GM21381 (cell line): Measurements from ENCODE around the gene FXYD6.
"Not testable (repeated sequence)": the region's sequence is repeated elsewhere in the genome, so short reads cannot be mapped to it uniquely, and the experiment has no call there.

Experiments used
- ATAC-seq: cut with Tn5 transposase; IDR thresholded peaks from one replicate; pipeline ENCODE4 v1.9.1; 2021; ENCODE audit warnings: mild to moderate bottlenecking, moderate library complexity; ENCODE audit not compliant: unreplicated experiment

Gene FXYD6

DNA sequence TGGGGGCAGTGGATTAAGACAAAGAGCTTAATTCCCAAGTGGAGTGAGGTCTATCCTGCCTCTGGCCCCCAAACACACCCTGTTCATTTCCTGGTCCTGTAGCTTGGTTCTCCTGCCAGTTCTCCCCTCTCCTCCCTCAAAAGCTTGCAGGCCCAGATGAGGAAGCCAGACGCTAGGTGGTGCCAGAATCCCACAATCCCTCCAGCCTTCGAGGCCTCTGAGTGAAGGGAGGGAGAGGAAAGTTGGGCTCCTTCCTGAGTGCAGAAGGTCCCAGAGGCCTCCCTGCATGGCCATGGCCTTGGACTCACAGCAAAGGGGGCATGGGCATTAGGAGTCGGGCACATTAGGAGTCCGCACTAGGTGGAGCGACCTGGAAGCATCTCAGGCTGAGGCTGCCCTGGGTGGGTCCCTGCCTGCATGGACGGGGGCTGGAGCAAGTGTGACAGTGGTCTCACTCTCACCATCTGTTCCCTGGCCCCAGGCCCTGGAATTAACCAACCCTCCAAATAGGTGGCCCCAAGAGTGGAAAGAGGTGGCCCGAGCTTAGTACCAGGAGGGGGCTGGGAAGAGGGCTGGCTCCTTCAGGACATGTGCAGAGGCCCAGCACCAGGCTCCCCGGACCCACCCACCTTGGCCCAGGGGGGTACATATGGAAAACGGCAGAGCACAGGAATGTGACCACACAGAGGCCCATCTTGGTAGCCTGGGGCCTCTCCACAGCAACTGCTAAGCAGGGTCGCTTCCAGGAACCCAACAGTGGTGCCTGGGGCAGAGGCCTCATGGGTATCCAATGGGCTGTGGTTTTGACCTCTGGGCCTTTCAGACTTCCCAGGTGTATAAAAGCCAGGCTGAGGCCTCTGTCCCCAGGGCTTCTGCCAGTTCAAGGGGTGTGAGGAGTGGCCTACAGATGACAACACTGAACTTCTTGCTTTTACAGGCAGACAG lies 57.1 kb downstream of the FXYD6 start:
- no peak for ATAC-seq

DNA sequence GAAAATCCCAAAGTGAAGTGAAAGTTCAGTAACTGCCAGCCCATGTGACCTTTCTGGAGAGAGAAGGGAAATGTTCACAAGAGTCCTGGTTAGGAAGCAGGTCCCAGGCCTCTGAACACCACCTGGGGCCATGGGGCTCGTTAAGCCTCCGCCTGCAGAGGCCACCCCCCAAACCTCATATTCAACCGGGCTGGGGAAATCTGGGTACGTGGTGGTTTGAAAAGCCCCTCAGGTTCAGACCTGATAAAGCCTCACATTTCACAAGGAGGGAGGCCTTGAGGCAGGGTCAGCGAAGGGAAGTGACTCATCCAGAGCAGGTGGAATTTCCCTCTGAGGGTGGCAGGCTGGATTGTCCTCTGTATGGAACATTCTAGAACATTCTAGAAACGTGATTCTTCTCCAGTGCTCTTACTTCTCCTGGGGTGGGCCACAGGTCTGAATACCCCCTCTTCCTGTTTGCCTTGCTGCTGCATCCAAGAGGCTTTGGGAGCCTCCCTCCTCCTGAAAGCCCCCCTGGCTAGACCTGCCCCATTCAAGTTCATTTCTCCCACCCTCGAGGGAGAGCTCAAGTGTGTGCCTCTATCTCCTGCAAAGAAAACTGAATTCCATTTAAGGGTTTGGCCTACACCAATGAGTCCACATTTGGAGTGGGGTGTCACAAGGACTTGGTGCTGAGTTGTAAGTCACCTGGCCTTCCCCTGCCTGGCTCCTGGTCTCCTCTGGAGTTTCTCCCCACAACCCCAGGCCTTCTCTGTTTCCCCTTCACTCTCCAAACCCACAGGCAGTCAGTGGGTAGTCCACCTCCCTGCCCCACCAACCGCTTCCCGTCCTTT lies 58.2 kb downstream of the FXYD6 start:
- ATAC-seq, result peak; percentile 17

DNA sequence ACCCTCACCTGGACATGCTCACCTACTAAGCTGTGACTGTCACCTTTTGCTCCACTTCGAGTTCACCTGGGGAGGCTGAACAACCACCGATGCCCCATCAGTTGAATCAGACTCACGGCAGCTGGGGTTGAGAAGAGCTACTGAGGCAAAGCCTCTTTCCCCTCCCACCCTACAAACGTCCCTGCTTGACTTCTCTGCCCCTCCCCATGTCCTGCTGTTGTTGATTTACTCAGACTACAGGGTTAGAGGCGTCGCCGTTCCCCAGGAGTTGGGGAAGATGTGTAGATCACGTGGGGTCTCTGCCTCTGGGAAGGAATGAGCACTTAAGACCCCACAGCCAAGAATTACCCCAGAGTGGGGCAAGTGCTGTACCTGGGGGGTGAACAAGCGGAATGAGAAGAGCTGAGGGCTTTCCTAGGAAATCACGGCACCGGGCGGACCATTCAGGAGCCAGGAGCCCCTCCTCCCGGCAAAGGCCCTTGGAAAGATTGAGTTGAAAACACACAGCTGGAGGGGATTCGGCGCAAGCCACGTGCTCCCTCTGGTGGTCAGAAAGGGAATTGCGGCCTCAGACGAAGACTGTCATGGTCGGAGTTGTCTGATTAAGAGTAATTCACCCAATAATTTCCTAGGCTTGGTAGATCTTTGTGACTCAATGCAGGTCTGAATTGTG lies 59.0 kb downstream of the FXYD6 start:
- peak; percentile 24 for ATAC-seq

DNA sequence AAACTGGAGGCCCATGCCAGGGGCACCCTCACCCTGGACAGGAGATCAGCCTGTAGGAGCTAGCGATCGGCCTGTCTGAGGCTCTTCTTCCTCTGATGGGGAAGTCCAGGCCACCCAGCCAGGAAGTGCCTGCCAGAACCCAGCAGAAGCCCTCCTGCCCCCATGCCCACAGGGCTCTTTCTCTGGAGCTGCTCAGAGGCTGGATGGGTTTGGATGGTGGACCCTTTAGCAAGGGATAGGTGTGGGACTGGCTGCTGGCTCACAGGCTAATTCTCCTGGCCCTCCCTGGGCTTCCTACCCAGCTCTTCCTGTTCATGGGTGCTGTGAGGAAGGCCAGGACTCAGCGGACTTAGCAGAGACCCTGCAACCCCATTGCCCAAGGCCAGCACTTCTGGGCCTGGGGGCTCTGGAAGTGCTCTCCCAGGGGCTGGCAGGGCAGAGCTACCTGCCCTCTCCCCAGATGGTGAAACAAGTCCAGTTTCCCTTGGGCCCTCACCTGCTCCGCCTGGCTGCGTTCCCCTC lies 59.6 kb downstream of the FXYD6 start:
- ATAC-seq, result no peak

DNA sequence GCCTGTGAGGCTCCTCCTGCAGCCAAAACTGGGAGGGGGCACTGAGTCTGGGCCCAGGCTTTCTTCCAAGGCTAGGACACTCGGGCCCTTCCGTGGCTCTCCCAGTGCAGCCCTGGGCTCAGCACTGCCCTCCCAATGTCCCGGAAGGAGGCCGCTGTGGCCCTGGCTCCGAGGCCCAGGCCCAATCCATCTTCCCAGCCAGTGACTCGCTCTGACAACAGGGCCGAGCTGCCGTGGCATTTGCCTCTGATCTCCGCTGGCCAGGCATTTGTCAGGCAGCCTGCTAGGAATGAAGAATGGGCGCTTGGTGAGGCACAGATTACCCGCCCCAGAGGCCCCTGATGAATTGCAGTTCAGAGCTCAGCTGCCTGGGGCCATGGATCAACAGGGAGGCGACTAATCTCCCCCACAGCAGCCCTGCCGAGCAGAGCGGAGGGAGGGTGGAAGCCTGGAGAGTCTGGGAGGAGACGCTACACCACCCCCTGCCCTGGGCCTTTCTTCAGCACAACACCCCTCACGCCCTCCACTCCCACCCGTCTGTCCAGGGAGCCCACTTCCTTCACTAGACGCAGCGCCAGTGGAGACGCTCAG lies 60.2 kb downstream of the FXYD6 start:
- ATAC-seq, result no peak

DNA sequence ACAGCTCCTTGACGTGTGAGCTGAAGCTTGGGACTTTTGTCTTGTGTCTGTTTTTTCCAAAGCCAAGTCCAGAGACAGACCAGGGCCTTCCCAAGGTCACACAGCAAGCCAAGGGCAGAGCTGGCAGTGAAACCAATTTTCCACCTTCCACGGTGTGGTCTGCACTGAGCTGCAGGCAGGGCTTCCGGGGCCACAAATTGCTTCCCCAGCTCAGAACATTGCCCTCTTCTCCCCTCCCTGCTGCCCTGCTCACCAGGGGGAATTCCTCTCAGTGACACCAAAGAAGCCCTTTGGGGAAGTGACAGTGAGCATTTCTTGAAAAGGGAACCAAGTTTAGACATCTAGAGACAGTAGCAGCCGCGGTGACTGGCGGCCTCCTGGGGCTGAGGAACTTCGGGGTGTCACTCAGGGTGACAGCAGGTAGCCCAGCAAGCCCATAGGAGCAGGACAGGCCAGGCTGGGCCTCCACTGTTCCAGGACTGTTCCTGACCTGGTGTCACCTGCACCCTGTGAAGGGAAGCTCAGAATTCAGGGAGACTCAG lies 61.1 kb downstream of the FXYD6 start:
- ATAC-seq, result peak; percentile 48

DNA sequence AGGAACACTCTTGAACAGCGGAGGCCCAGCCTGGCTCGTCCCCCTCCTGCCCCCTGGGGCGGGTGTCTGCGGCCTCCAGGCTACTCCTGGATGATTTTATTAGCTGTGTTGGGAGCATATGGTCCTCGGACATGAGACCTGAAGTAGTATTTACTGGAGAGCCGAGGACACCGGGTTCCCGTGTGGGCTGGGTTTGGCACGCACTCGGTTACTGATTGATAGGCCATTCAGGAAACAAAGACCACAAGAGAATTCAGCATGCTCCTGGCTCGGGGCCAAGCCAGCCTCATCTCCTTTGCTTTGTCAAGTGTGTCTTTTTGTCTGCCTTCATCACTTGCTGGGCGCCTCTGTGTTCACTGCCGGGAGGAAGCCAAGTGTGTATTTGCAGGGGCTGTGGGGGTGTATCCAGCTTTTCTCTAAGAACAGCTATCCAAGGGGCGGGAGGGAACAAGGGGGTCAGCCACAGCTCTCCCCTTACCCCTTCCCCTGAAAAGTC lies 61.6 kb downstream of the FXYD6 start:
- ATAC-seq, result peak; percentile 44

DNA sequence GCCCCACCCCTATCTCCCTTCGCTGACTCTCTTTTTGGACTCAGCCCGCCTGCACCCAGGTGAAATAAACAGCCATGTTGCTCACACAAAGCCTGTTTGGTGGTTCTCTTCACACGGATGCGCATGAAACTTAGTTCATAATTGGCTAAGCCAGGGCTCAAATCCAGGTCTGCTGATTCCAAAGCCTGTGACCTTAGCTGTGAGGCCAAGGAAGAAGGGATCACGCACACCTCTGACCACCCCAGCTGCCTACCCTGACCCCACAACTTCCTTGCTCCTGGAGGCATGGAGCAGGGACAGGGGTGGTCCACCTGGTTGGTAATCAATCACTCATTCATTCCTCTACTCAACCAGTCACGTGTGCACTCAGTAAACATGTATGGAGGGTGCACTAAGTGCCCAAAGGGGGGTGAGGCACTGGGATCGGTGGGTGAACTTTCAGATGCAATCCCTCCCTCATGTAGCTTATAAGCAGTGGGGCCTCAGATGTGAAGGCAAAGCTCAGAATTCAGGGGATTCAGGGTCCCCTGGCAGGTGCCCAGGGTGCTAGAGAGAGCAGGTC lies 62.2 kb downstream of the FXYD6 start:
- peak; percentile 3 for ATAC-seq

DNA sequence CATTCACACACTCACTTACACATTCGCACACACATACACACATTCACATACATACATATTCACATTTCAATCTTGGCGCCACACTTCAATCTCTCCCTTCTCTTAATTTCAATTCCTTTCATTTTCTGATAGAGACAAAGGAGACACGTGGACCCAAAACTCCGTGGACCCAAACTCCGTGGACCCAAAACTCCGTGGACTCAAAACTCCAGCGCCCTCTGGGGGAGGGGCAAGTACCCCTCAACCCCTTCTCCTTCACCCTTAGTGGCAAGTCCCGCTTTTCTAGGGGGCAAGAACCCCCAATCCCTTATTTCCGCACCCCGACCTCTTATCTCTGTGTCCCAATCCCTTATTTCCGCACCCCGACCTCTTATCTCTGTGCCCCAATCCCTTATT lies 66.4 kb downstream of the FXYD6 start:
- not testable (repeated sequence) for ATAC-seq

DNA sequence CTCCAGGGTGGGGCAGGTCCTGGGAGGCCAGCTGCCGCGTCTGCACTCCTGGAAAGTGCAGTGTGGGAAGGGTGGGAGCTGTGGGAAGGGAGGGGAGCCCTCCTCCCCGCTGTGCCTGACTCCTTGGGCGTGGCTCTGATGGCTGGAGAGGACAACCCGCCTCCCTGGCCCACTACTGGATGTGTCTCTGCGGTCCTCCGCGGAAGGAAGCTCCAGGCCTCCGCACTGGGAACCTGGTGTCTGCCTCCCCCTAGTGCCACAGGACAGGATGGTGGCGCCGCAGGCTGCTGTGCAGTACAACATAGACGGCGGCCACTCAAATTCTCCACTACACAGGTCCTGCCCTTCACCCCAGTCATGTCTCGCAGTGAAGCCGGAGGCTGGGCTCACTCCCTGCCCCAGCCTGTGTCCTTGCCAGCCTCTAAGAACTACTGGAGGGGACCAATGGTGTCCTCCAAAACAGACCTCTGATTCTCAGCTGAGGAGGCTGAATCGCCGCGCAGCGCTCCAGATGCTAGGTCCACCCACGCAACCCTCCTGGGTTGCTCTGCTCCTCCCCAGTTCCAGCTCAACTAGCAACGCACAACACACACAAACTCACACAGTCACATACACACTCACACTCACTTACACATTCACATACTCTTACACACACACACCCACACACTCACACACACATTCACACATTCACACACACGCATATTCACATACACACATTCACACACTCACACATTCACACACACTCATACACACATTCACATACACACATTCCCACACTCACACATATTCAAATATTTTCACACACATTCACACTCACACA lies 67.0 kb downstream of the FXYD6 start:
- ATAC-seq, result no peak

DNA sequence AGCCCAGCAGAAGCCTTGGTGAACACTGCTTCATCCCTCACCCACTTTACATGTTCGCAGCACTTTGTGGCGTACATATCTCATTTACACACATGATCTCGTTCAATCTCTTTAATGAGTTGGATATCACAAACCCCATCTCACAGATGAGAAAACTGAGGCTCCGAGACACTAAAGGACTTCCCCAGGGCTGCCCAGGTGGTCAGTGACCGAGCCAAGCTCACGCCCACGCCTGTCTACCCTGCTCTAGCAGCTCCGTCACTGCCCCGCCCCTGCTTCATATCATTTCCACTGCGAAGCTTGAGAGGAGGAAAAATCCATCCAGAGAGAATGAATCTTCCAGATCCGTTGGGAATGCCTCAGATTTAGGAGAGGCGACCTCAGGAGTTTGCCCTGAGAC lies 67.7 kb downstream of the FXYD6 start:
- ATAC-seq, result no peak

DNA sequence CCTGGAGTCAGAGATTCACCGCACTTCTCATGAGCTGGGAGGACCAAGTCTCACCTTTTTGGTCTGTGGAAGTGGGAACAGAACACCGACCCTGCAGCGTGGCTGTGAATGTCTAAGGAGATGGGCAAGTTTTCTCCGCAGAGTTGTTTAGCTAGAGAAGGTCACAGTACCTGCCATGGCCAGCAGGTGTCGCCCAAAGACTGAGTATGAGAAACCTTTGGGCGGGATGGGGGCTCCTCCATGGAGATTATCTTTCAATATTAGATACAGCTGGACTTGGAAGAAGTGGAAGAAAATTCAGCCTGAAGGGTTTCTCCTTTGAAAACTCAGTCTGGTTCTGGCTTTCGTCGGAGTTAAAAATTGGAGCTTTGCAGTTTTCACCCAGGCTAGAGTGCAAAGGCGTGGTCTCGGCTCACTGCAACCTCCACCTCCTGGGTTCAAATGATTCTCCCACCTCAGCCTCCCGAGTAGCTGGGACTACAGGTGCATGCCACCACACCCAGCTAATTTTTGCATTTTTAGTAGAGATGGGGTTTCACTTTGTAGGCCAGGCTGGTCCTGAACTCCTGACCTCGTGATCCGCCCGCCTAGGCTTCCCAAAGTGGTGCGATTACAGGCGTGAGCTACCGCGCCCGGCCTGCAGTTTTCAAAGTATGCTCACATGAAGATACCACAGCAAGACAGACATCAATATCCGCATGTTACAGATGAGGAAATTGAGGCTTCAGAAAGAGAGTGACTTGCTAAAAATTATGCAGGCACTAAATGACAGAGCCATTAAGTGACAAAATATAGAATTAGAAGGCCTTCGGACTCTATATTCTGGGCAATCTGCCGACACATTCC lies 68.8 kb downstream of the FXYD6 start:
- ATAC-seq, result no peak

DNA sequence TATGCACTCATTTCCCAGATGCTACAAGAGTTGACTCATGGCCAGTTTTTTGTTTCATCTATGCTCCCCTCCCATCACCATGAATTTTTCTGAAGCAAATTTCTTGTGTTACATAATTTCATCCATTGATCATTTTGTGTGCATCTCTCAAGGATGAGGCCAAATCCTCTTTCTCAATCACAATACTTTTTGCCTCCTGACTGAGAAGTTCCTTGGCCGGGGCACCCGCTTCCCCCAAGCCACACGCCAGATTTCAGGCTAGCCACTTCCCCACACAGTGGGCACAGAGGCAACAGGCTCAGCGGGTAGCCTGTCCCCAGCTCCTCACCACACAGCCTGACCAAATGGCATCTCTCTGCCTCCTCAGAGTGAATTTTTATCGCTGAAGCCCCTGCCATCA lies 69.6 kb downstream of the FXYD6 start:
- no peak for ATAC-seq

DNA sequence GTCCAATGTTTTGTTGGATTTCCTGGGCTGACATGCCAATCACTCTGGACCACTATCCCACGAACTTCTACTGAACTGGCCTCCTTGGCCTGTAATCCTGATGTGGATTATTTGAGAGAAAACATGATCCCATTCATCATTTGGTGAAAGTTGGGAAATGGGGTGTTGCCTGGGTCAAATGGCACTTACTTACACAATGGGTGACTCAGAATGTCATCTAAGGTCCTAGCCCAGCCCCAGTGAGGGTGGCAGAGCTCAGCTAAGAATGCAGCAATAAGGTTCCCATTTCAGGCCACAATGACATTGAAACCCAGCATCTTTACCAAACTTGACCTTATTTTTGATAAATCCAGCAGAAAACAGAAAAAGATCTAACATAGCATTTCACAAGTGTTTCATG lies 71.4 kb downstream of the FXYD6 start:
- ATAC-seq, result no peak

DNA sequence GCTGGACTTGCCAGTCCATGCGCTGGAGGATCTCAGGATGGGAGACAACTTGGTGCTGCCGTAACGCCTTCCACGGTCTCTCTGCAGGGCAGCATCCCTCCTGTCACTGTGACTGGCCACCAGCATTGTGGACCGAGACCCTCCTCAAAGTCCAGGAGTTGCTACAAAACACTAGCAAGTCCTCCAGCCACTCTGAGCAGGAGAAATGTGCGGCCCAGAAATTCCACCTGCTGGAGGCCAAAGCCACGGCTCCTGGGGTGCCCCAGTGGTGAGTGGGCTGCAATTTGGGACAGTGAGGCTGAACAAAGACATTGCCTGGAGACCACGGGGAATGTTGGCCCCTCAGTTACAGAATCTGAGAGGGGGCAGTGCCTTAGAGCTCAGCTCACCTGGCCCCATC lies 72.6 kb downstream of the FXYD6 start:
- no peak for ATAC-seq

DNA sequence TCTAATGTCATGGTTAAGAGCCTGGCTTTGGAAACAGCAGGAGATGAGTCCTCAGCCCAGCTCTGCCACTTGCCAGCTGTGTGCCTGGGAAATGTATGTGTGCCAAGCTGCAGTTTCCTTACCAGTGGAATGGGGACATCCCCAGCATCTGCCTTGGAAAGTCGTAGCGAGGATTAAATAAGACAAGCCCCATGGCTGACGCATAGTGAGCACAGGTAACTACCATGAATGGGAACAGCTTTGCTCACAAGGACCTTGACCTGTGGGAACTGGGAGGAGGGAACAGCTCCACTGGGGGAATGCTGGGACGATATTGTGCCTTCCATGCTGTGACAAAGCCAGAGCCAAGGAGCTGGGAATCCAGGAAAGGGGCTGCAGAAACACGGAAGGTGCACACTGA lies 76.8 kb downstream of the FXYD6 start:
- ATAC-seq, result no peak

DNA sequence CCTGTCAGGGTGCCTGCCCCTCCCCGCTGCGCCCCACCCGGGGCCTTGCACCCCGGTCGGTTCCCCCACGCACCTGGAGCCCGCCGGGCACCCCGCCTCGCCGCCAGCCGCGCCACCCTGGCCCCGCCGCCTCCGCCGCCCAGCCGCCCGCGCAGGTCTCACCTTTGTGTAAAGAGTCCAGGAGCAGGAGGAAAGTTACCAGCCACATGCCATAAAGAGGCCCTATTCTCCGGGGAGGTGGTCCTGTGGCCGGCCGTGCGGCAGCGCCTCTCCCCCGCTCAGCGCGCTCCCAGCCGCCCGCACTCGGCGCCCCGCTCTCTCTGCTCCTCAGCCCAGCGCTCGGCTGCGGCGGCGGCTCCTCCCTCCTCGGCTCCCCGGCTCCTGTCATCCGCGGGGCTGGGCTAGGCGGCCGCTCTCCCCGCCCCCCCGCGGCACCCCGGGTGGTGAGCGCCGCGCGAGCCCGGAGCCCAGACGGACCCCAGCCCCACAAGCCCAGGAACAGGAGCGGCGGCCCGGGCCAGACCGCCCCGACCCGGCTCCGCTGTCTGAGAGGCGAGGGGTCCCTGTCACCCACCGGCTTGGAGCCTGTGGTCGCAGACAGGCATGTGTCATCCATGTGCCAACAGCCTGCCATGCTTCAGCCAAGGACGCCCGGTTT lies 79.5 kb downstream of the FXYD6 start, which contains the start of gene DSCAML1:
Gene DSCAML1, minus strand, starts transcription at position 345 of the 658 bp plus-strand sequence. Its CDS starts 137 bp downstream, at position 208.
- no peak for ATAC-seq
